KMS-11 (cell line): ENCODE results near the gene MKRN3.

ENCODE experiments used
- H2AFZ ChIP-seq: fragments of 200-600 bp; sonication (generic); 2 replicates; pipeline ENCODE4 v1.6.1; 2016; ENCODE audit warnings: antibody characterized with exemption, mixed run types, low read depth
- H3K27ac ChIP-seq: fragments of 200-600 bp; sonication (generic); 2 replicates; pipeline ENCODE4 v1.6.1; 2016; ENCODE audit warnings: mild to moderate bottlenecking, mixed run types
- H3K27me3 ChIP-seq: fragments of 200-600 bp; sonication (generic); 2 replicates; pipeline ENCODE4 v1.6.1; 2017; ENCODE audit warnings: mild to moderate bottlenecking, low read depth, mixed run types, moderate library complexity; ENCODE audit not compliant: insufficient read depth
- H3K36me3 ChIP-seq: fragments of 200-600 bp; sonication (generic); 2 replicates; pipeline ENCODE4 v1.6.1; 2017; ENCODE audit warnings: mild to moderate bottlenecking, mixed run types; ENCODE audit not compliant: insufficient read depth
- H3K4me1 ChIP-seq: fragments of 200-600 bp; sonication (generic); 2 replicates; pipeline ENCODE4 v1.6.1; 2016; ENCODE audit warnings: mild to moderate bottlenecking, low read depth, mixed run types; ENCODE audit not compliant: poor library complexity, severe bottlenecking
- H3K4me2 ChIP-seq: fragments of 200-600 bp; sonication (generic); 2 replicates; pipeline ENCODE4 v1.7.0; 2016; ENCODE audit warnings: mild to moderate bottlenecking, mixed run types
- H3K4me3 ChIP-seq: fragments of 200-600 bp; sonication (generic); IDR thresholded peaks from 2 replicates; pipeline ENCODE4 v1.6.1; 2017; ENCODE audit warnings: low read depth, low read length, mixed read lengths; ENCODE audit not compliant: insufficient read depth
- H3K79me2 ChIP-seq: fragments of 200-600 bp; sonication (generic); 2 replicates; pipeline ENCODE4 v1.6.1; 2016; ENCODE audit warnings: low read depth, mixed run types; ENCODE audit not compliant: insufficient read depth
- H3K9ac ChIP-seq: fragments of 200-600 bp; sonication (generic); 2 replicates; pipeline ENCODE4 v1.6.1; 2016; ENCODE audit warnings: mild to moderate bottlenecking, mixed run types
- H4K20me1 ChIP-seq: fragments of 200-600 bp; sonication (generic); 2 replicates; pipeline ENCODE4 v1.6.1; 2016; ENCODE audit warnings: mild to moderate bottlenecking, mixed run types; ENCODE audit not compliant: insufficient read depth
- CTCF ChIP-seq: fragments of 200-600 bp; sonication (generic); conservative IDR thresholded peaks from 2 replicates; pipeline ENCODE4 v1.6.1; 2017; ENCODE audit warnings: low read depth, mild to moderate bottlenecking, antibody characterized with exemption, low read length, moderate library complexity, mixed read lengths

The MKRN3 gene

GRCh38 chr15:23565395-23566070 is at the start of gene MKRN3:
Gene MKRN3 (plus strand): TSS chr15:23565674. CDS start chr15:23565783, 109 bp downstream.
- no peak within 1 kb of the TSS for H3K4me3 ChIP-seq
- H3K27ac ChIP-seq: peak within 1 kb of the TSS; percentile 91
- peaks cover 8% of the 10 kb centered on the region; the same call in 1 of the 2 replicates for H4K20me1 ChIP-seq
- H3K27me3 ChIP-seq: no peaks in the 10 kb centered on the region
- H3K4me2 ChIP-seq: peak within 1 kb of the TSS; percentile 58
- no peaks in the 10 kb centered on the region for H3K36me3 ChIP-seq
- H3K9ac ChIP-seq: peak within 1 kb of the TSS; percentile 97
- peaks cover 11% of the 10 kb centered on the region for H3K4me1 ChIP-seq
- peak within 1 kb of the TSS; percentile 87 for H2AFZ ChIP-seq
- no peak for TF ChIP-seq CTCF
- H3K79me2 ChIP-seq: peaks cover 48% of the 10 kb centered on the region

- no peak overlapping the region for H3K27ac ChIP-seq
- no peak for TF ChIP-seq CTCF
- no peaks in the 10 kb centered on the region for H3K36me3 ChIP-seq
- H3K4me1 ChIP-seq: no peaks in the 10 kb centered on the region
- H4K20me1 ChIP-seq: no peaks in the 10 kb centered on the region
- no peaks in the 10 kb centered on the region for H3K27me3 ChIP-seq
- no peak overlapping the region for H3K4me3 ChIP-seq
- no peak overlapping the region for H2AFZ ChIP-seq
- H3K9ac ChIP-seq: no peak overlapping the region
- H3K79me2 ChIP-seq: no peaks in the 10 kb centered on the region
- no peak overlapping the region for H3K4me2 ChIP-seq
These were observed 48.6 kb upstream of the MKRN3 start for GRCh38 chr15:23516866-23517265.

GRCh38 chr15:23518104-23518503 is 47.4 kb upstream of the MKRN3 start:
- Histone ChIP-seq H3K4me3 (no peak overlapping the region), H3K27me3 (no peaks in the 10 kb centered on the region), H3K36me3 (no peaks in the 10 kb centered on the region), H3K4me2 (no peak overlapping the region), H3K27ac (no peak overlapping the region), H3K79me2 (no peaks in the 10 kb centered on the region), H4K20me1 (no peaks in the 10 kb centered on the region), H3K9ac (no peak overlapping the region), H2AFZ (no peak overlapping the region), H3K4me1 (no peaks in the 10 kb centered on the region)
- TF ChIP-seq CTCF: no peak

- Histone ChIP-seq H3K4me1 (no peaks in the 10 kb centered on the region), H3K36me3 (no peaks in the 10 kb centered on the region), H3K4me3 (no peak overlapping the region), H4K20me1 (no peaks in the 10 kb centered on the region), H2AFZ (no peak overlapping the region), H3K4me2 (no peak overlapping the region), H3K79me2 (no peaks in the 10 kb centered on the region), H3K9ac (no peak overlapping the region), H3K27me3 (no peaks in the 10 kb centered on the region), H3K27ac (no peak overlapping the region)
- TF ChIP-seq CTCF: no peak
These were observed 40.7 kb upstream of the MKRN3 start for GRCh38 chr15:23524816-23525215.
